Mesodermal cell (in vitro differentiated cells): ENCODE measurements around the gene EFCAB8.

Experiments used
- H3K27ac ChIP-seq: 2 replicates; pipeline ENCODE4 v1.7.0; 2013; ENCODE audit warnings: mild to moderate bottlenecking, low read depth, low read length, moderate library complexity; ENCODE audit not compliant: severe bottlenecking
- H3K36me3 ChIP-seq: 2 replicates; pipeline ENCODE4 v1.7.1; 2013; ENCODE audit warnings: mild to moderate bottlenecking, low read length, moderate library complexity; ENCODE audit not compliant: control insufficient read depth, insufficient read depth
- H3K4me1 ChIP-seq: one replicate; pipeline ENCODE4 v1.7.1; 2013; ENCODE audit warnings: mild to moderate bottlenecking, low read length; ENCODE audit not compliant: insufficient read depth, control insufficient read depth, poor library complexity, severe bottlenecking
- H3K4me3 ChIP-seq: 2 replicates; pipeline ENCODE4 v1.7.0; 2013; ENCODE audit warnings: low read length, control low read depth, mild to moderate bottlenecking; ENCODE audit not compliant: insufficient read depth, poor library complexity, severe bottlenecking; ENCODE audit errors: extremely low read depth
- H3K9me3 ChIP-seq: 2 replicates; pipeline ENCODE4 v1.7.1; 2013; ENCODE audit warnings: mild to moderate bottlenecking, low read length, moderate library complexity; ENCODE audit not compliant: control insufficient read depth
- WGBS, 2 experiments: methylation state at CpG; one replicate each; pipeline ENCODE4 v1.1.5; 2013; ENCODE audit warnings: missing lambda C conversion rate in 2 of 2; ENCODE audit not compliant: insufficient coverage in 2 of 2; 5-methylcytosine and 5-hydroxymethylcytosine counted together

EFCAB8 gene

DNA sequence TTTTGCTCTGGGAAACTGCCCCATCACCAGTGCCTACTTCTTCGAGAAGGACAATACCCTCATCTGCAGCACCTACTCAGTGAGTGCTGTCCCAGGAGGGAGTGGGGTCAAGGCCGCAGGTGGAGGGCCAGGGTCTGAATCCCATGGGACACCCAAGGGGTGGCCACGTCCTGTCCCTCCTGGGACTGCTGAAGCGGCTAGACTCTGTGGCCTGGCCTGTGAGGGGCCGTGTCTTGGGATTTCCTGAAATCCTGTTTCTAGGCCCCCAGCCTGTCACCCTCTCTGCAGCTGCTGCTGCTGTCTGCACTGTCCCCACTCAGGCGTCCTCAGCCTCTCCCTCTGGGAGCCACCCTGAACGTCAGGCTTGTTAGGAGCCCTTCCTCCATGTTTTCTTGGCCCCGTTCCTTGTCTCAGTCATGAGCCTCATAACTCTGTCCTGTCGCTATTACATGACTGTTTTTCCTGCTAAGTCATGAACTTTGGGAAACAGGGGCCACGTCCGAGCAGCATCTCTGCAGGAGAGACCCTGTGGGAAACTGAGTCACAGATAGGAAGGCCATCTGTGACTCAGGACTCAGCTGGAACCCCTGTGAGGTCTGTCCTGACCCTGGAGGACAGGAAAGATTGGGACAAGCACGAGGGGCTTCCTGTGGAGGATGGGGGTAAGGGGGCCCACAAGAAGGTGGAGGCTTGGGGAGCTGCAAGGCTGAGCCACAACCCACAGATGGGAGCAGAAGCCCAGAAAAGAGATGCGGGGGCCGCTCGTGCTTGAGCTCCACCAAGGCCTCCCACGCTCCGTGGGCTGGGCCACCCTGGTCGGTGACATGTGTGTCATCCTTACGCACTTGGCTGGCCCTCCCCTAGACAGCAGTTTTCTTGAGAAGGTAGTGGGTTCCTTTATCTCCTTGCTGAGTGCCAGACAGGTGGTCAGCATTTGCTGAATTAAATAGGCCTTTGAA is 49.9 kb downstream of the EFCAB8 start:
- Histone ChIP-seq H3K9me3 (no peaks in the 10 kb centered on the region), H3K27ac (no peak overlapping the region), H3K36me3 (no peaks in the 10 kb centered on the region), H3K4me1 (no peaks in the 10 kb centered on the region), H3K4me3 (no peak overlapping the region)
- 89 to 92% methylated on average over 17 of the region's 19 CpGs for WGBS, 2 experiments

DNA sequence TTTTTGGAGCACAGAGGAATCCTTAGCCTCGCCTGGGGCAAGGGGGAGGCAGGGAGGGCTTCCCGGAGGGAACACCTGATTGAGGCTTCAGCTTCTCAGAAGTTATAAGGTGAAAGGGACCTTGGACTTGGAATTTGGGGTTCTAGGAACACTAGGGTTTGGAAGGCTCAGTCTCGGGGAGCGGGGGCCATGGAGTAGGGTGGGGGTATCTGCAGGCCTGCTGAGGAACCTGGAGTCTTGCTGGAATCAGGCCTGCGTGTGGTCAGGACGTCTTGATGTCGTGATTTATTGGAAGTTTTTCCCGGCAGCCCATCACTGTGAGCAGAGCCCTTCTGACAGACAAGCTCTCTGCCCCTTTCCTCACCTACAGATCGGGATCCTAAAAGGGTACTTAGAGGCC is 50.7 kb downstream of the EFCAB8 start:
- no peak overlapping the region for H3K27ac ChIP-seq
- no peaks in the 10 kb centered on the region for H3K36me3 ChIP-seq
- no peaks in the 10 kb centered on the region for H3K9me3 ChIP-seq
- no peak overlapping the region for H3K4me3 ChIP-seq
- WGBS, 2 experiments = 92 to 96% methylated on average over 5 to 9 of the region's 9 CpGs
- H3K4me1 ChIP-seq = no peaks in the 10 kb centered on the region

DNA sequence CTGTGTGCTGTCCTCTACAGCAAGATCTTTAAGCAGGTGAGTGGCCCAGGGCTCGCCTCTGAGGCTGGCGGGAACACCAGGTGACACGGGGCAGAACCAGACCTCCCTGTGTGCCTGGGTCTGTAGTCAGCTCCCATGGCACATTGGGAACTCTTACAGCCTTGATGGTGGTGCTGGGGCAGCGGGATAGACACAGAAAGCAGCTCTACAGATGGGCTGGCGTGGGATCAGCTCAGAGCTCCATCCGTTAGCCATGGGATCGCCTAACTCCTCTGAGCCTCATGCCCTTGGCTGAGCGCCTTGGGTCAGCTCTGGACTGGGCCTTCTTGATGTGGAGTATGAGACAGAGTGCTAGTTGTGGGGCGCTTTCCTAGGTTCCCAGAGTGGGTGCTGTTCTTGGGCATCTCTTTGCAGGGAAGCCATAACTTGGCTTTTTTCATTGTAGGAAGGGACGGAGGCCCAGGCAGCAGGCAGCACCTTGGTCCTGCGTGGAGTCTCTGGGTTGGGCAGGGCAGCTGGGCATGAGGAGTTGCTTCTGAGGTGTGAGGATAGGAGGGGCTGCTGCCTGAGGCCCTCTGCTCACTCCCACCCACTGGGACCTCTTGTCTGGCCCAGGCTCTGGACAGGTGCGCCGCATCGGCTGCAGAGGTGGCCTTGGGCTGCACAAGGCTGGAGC is 51.3 kb downstream of the EFCAB8 start:
- WGBS, 2 experiments = 94% methylated on average over 9 to 11 of the region's 14 CpGs
- Histone ChIP-seq H3K9me3 (no peaks in the 10 kb centered on the region), H3K36me3 (no peaks in the 10 kb centered on the region), H3K4me3 (no peak overlapping the region), H3K27ac (no peak overlapping the region), H3K4me1 (no peaks in the 10 kb centered on the region)

DNA sequence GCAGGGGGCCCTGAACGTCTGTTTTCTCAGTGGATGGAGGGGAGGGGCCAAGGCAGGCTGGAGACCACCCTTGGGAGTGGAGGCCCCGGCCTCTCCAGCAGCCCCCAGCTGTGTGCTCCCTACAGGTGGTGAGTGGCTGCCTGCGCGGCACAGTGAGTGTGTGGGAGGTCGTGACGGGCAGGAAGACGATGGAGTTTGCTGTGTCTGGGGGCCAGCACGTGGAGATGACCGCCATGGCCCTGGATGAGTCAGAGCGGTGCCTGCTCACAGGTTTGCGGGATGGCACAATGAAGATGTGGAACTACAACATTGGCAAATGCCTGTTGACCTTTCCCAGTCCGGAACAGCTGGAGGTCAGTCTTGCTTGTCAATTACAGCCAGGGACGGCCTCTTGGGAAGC is 52.6 kb downstream of the EFCAB8 start:
- H3K36me3 ChIP-seq = no peaks in the 10 kb centered on the region
- H3K27ac ChIP-seq = no peak overlapping the region
- H3K4me1 ChIP-seq = no peaks in the 10 kb centered on the region
- 91 to 95% methylated on average over 12 to 13 of the region's 13 CpGs for WGBS, 2 experiments
- H3K9me3 ChIP-seq = peaks cover 13% of the 10 kb centered on the region
- no peak overlapping the region for H3K4me3 ChIP-seq

DNA sequence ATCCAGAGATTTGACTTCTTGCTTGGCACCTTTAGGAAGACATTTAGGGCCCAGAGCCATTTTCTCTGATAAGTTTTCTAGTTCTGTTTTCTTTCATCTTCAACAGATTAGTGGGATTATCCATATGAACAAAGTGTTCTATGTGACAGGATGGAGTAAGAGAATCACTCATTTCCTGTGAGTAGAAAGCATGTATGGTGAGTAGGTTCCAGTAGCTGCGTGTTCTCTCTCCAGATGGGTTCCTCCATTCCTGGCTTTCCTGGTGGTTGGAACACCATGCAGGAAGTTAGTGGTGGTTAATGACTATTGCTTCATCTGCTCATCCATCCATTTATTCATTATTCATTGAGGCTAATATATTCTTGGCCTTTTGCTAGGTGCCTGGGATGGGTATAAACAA is 54.0 kb downstream of the EFCAB8 start:
- no peak overlapping the region for H3K4me3 ChIP-seq
- H3K9me3 ChIP-seq = peaks cover 13% of the 10 kb centered on the region
- H3K27ac ChIP-seq = no peak overlapping the region
- no peaks in the 10 kb centered on the region for H3K4me1 ChIP-seq
- 100% methylated on average over 1 of the region's 1 CpG; no CpG with 5 or more reads in 1 of the 2 experiments for WGBS, 2 experiments
- no peaks in the 10 kb centered on the region for H3K36me3 ChIP-seq

DNA sequence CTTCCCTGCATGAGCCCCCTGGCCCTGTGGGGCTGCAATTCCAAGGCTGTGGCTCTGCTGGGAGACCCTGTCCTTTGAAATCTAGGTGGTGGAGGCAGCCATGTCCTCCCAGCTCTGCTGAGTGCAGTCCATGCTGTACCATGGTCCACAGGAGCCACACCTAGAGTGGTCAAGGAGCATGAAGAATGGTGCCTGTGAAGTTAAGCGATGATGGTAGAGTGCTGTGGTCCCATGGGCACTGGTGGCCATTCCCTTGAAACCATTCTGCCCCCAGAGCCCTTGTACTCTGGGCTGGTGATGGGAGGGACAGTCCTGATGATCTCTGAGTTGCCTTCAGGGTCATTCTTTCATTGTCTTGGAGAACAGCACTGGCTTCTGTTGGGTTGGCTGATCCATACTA is 55.3 kb downstream of the EFCAB8 start:
- H3K4me3 ChIP-seq = no peak overlapping the region
- H3K36me3 ChIP-seq = no peaks in the 10 kb centered on the region
- H3K9me3 ChIP-seq = peaks cover 13% of the 10 kb centered on the region
- no peak overlapping the region for H3K27ac ChIP-seq
- 90% methylated on average over 1 of the region's 1 CpG; no CpG with 5 or more reads in 1 of the 2 experiments for WGBS, 2 experiments
- no peaks in the 10 kb centered on the region for H3K4me1 ChIP-seq

DNA sequence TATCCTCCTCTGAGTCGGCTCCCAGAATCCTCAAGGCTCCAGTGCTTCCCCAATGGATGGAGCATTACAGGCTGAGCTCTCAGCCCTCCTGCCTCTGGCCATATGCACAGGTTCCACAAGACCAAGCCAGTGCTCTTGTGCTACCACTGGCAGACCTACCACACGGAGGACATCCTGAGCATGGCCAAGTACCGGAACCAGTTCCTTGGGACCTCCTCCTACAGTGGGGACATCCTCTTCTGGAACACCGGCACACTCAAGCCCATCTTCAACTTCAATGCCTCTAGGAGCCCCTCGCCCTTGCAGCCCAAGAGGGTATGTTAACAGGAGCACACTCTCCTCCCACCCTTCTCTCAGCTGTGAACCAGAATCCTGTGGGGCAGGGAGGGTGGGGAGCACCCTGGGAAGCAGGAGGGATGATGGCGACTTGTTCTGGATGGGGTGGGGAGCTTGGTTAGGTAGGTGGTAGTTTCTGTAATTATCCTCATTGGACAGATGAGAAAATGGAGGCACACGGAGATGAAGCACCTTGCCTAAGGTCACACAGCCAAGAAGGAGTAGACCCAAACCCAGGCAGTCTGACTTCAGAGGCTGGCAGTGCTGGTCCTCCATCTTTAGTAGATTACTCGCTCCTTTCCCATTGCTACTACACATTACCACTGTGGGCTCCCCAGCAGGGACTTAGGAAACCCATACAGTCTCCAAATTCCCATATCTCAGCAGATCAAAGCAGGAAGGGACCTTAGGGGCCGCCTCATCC is 58.6 kb downstream of the EFCAB8 start:
- H3K27ac ChIP-seq = no peak overlapping the region
- no peaks in the 10 kb centered on the region for H3K4me1 ChIP-seq
- H3K36me3 ChIP-seq = no peaks in the 10 kb centered on the region
- WGBS, 2 experiments = 87 to 92% methylated on average over 5 to 8 of the region's 9 CpGs
- H3K9me3 ChIP-seq = peaks cover 13% of the 10 kb centered on the region
- no peak overlapping the region for H3K4me3 ChIP-seq

DNA sequence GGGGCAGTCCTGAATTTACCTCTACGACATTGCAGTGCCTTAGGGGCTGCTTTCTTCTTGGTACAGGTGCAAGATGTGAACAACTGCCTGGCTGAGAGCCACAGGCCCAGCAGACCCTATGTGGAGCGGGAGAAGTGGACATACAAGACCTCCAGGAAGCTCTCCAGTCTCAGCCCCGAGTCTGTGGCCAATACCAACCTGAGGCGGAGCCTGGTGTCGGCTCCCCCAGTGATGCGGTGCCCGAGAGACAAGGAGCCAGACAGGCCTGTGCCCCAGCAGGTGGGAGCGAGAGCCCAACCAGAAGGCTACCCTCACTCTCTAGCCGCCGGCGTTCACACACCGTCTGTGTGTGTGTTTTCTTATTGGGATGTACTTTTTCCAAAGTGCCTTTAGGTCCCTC is 59.6 kb downstream of the EFCAB8 start:
- no peaks in the 10 kb centered on the region for H3K4me1 ChIP-seq
- WGBS, 2 experiments = 81 to 91% methylated on average over 7 to 8 of the region's 12 CpGs

DNA sequence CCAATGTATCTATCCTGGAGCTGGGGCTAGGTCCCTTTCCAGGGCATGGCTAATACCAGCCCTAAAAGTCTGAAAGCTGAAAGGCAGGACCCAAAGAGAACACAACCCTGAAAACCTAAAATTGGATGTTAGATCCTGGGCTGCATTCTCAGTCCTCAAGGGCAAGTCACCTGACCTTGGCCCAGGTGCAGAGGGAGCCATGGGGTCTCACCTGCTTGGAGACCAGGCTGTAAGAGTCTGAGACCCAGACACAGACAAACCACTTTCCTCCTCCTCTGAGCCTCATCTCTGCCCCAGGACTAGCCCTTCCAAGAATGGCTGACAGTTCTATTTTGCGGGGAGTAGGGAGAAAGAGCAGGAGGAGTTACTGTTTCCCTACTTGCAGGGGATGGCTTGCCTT is 60.0 kb downstream of the EFCAB8 start:
- Histone ChIP-seq H3K4me1 (no peaks in the 10 kb centered on the region), H3K27ac (no peak overlapping the region), H3K9me3 (peaks cover 13% of the 10 kb centered on the region), H3K4me3 (no peak overlapping the region), H3K36me3 (no peaks in the 10 kb centered on the region)
- 100% methylated on average over 1 of the region's 1 CpG; no CpG with 5 or more reads in 1 of the 2 experiments for WGBS, 2 experiments

More for the DNA sequence above, 59.6 kb downstream of the EFCAB8 start:
- Histone ChIP-seq H3K4me3 (no peak overlapping the region), H3K36me3 (no peaks in the 10 kb centered on the region), H3K27ac (no peak overlapping the region), H3K9me3 (peaks cover 13% of the 10 kb centered on the region)

DNA sequence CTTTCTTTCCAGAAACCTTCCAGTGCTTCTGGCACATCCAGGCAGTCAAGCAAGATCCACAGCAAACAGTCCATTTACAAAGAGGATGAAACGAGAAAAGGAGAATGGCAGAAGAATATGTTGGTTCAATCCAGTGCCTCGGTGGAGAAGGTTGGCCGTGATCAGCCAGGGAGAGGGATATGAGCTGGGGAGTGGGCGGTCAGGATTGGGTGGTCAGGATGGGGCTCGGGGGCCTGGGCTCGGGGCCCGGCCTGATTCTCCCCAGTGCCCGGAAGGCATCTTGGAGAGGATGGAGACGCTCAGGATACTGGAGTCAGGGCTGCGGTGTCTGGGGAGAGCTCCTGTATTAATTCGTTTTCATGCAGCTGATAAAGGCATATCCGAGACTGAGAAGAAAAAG is 61.3 kb downstream of the EFCAB8 start:
- peaks cover 12% of the 10 kb centered on the region for H3K9me3 ChIP-seq
- no peak overlapping the region for H3K27ac ChIP-seq
- H3K4me1 ChIP-seq = no peaks in the 10 kb centered on the region
- H3K4me3 ChIP-seq = no peak overlapping the region
- H3K36me3 ChIP-seq = no peaks in the 10 kb centered on the region
- WGBS, 2 experiments = 88 to 96% methylated on average over 11 to 12 of the region's 12 CpGs
